ENCODE data around the gene TMEM140.

Gene TMEM140

GRCh38 chr7:135175931-135176330 is 28.1 kb downstream of the TMEM140 start:
- ATAC-seq: no peak
- TF ChIP-seq TOX (CRISPR knock-in tag; IDR thresholded peaks at IDR 0.05; ENCODE audit: borderline replicate concordance): no peak
- TF ChIP-seq CSRNP3 (CRISPR knock-in tag; IDR thresholded peaks at IDR 0.05): no peak
- no peak for TF ChIP-seq PATZ1 (CRISPR knock-in tag; IDR thresholded peaks at IDR 0.05; ENCODE audit: borderline replicate concordance)
- TF ChIP-seq ZC3H10 (CRISPR knock-in tag; IDR thresholded peaks at IDR 0.05): no peak
- TF ChIP-seq ZNF70 (CRISPR knock-in tag; IDR thresholded peaks at IDR 0.05): no peak
- TF ChIP-seq ESRRG (CRISPR knock-in tag; IDR thresholded peaks at IDR 0.05): no peak
- no peak for TF ChIP-seq CREB5 (CRISPR knock-in tag; IDR thresholded peaks at IDR 0.05; ENCODE audit: low read depth)
- TF ChIP-seq RARB (CRISPR knock-in tag; IDR thresholded peaks at IDR 0.05): no peak
- no peak for TF ChIP-seq CSDC2 (CRISPR knock-in tag; IDR thresholded peaks at IDR 0.05)
- TF ChIP-seq PPARA (CRISPR knock-in tag; IDR thresholded peaks at IDR 0.05; ENCODE audit: borderline replicate concordance): no peak
- no peak for TF ChIP-seq ARNTL (CRISPR knock-in tag; IDR thresholded peaks at IDR 0.05; ENCODE audit: borderline replicate concordance, low read depth)
- no peak for TF ChIP-seq ZNF8 (CRISPR knock-in tag; IDR thresholded peaks at IDR 0.05)
- no peak for TF ChIP-seq ISL1 (CRISPR knock-in tag; IDR thresholded peaks at IDR 0.05)
- no peak for TF ChIP-seq ZFP3 (CRISPR knock-in tag; IDR thresholded peaks at IDR 0.05)
- TF ChIP-seq TCF4 (CRISPR knock-in tag; IDR thresholded peaks at IDR 0.05; ENCODE audit: borderline replicate concordance): no peak
- no peak for TF ChIP-seq ZNF565 (CRISPR knock-in tag; conservative IDR thresholded peaks at IDR 0.05; ENCODE audit: low read depth)
- no peak for TF ChIP-seq ZFP30 (CRISPR knock-in tag; IDR thresholded peaks at IDR 0.05)

DNA sequence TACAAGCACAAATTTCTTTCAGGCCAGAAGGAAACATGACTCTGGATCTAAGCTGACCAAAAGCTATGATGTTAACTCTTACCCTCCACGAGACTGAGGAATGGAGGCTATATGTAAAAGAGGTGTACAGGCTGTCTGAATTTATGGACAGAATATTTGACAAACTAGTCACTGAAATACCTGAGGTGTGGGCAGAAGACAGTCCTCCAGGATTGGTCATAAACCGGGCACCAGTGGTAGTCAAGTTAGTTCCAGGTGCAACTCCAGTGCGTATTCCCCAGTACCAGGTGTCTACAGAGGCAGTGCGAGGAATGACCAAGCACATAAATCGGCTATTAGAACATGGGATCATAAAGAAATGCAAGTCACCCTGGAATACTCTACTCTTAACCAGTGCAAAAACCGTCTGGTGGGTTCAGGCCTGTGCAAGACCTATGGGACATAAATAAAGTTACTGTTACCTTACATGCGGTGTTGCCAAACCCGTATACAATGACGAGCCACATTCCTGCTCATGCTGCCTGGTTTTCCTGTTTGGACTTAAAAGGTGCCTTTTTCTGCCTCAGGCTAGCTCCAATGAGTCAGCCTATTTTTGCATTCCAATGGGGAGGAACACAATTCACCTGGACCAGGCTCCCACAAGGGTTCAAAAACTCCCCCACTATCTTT is 29.3 kb downstream of the TMEM140 start:
- TF ChIP-seq CSRNP3 (CRISPR knock-in tag; IDR thresholded peaks at IDR 0.05) (no peak), TOX (CRISPR knock-in tag; IDR thresholded peaks at IDR 0.05; ENCODE audit: borderline replicate concordance) (no peak), TCF4 (CRISPR knock-in tag; IDR thresholded peaks at IDR 0.05; ENCODE audit: borderline replicate concordance) (no peak), SNAI2 (CRISPR knock-in tag; IDR thresholded peaks at IDR 0.05) (no peak), OSR1 (CRISPR knock-in tag; IDR thresholded peaks at IDR 0.05) (no peak), CSDC2 (CRISPR knock-in tag; IDR thresholded peaks at IDR 0.05) (no peak), RARB (CRISPR knock-in tag; IDR thresholded peaks at IDR 0.05) (no peak), BACH2 (CRISPR knock-in tag; IDR thresholded peaks at IDR 0.05; ENCODE audit: borderline replicate concordance) (no peak), ESRRG (CRISPR knock-in tag; IDR thresholded peaks at IDR 0.05) (no peak)
- TF ChIP-seq, protein P1, sequence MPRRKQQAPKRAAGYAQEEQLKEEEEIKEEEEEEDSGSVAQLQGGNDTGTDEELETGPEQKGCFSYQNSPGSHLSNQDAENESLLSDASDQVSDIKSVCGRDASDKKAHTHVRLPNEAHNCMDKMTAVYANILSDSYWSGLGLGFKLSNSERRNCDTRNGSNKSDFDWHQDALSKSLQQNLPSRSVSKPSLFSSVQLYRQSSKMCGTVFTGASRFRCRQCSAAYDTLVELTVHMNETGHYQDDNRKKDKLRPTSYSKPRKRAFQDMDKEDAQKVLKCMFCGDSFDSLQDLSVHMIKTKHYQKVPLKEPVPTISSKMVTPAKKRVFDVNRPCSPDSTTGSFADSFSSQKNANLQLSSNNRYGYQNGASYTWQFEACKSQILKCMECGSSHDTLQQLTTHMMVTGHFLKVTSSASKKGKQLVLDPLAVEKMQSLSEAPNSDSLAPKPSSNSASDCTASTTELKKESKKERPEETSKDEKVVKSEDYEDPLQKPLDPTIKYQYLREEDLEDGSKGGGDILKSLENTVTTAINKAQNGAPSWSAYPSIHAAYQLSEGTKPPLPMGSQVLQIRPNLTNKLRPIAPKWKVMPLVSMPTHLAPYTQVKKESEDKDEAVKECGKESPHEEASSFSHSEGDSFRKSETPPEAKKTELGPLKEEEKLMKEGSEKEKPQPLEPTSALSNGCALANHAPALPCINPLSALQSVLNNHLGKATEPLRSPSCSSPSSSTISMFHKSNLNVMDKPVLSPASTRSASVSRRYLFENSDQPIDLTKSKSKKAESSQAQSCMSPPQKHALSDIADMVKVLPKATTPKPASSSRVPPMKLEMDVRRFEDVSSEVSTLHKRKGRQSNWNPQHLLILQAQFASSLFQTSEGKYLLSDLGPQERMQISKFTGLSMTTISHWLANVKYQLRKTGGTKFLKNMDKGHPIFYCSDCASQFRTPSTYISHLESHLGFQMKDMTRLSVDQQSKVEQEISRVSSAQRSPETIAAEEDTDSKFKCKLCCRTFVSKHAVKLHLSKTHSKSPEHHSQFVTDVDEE (CRISPR knock-in tag; IDR thresholded peaks at IDR 0.05): no peak
- no peak; the same call in 2 of the 3 replicates for ATAC-seq

DNA sequence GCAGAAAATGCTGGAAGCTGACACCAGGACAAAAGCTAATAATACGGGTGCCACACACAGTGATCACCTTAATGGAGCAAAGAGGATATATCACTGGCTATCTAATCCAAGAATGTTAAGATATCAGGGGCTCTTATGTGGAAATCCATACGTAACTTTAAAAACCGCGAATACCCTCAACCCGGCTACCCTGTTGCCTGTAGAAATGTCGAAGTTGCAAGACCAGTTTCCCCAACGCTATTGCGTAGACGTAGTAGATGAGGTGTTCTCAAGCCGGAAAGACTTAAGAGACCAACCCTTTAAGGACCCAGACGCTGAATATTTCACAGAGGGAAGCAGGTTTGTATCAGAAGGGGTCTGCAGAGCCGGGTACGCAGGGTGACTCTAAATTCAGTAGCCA is 30.5 kb downstream of the TMEM140 start:
- ATAC-seq: no peak
- TF ChIP-seq GLIS3 (CRISPR knock-in tag; IDR thresholded peaks at IDR 0.05): no peak
- TF ChIP-seq RARB (CRISPR knock-in tag; IDR thresholded peaks at IDR 0.05): no peak
- TF ChIP-seq ZNF70 (CRISPR knock-in tag; IDR thresholded peaks at IDR 0.05): no peak
- TF ChIP-seq, protein P2, sequence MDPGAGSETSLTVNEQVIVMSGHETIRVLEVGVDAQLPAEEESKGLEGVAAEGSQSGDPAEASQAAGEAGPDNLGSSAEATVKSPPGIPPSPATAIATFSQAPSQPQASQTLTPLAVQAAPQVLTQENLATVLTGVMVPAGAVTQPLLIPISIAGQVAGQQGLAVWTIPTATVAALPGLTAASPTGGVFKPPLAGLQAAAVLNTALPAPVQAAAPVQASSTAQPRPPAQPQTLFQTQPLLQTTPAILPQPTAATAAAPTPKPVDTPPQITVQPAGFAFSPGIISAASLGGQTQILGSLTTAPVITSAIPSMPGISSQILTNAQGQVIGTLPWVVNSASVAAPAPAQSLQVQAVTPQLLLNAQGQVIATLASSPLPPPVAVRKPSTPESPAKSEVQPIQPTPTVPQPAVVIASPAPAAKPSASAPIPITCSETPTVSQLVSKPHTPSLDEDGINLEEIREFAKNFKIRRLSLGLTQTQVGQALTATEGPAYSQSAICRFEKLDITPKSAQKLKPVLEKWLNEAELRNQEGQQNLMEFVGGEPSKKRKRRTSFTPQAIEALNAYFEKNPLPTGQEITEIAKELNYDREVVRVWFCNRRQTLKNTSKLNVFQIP (CRISPR knock-in tag; IDR thresholded peaks at IDR 0.05; ENCODE audit: borderline replicate concordance, low read depth): no peak
- no peak for TF ChIP-seq TCF4 (CRISPR knock-in tag; IDR thresholded peaks at IDR 0.05; ENCODE audit: borderline replicate concordance)
- TF ChIP-seq PATZ1 (CRISPR knock-in tag; IDR thresholded peaks at IDR 0.05; ENCODE audit: borderline replicate concordance): no peak
- no peak for TF ChIP-seq ZFP30 (CRISPR knock-in tag; IDR thresholded peaks at IDR 0.05)
- no peak for TF ChIP-seq ZNF8 (CRISPR knock-in tag; IDR thresholded peaks at IDR 0.05)
- no peak for TF ChIP-seq CSRNP3 (CRISPR knock-in tag; IDR thresholded peaks at IDR 0.05)
- TF ChIP-seq BACH2 (CRISPR knock-in tag; IDR thresholded peaks at IDR 0.05; ENCODE audit: borderline replicate concordance): no peak
